ENCODE measurements around the gene MYO18B. TPM values are rescaled to one million over a fixed set of nuclear protein-coding genes. Genes with fewer than 3 reads are reported as not detected.

The MYO18B gene
- total RNA-seq, 1 donor from 2014 or later = not detected

DNA sequence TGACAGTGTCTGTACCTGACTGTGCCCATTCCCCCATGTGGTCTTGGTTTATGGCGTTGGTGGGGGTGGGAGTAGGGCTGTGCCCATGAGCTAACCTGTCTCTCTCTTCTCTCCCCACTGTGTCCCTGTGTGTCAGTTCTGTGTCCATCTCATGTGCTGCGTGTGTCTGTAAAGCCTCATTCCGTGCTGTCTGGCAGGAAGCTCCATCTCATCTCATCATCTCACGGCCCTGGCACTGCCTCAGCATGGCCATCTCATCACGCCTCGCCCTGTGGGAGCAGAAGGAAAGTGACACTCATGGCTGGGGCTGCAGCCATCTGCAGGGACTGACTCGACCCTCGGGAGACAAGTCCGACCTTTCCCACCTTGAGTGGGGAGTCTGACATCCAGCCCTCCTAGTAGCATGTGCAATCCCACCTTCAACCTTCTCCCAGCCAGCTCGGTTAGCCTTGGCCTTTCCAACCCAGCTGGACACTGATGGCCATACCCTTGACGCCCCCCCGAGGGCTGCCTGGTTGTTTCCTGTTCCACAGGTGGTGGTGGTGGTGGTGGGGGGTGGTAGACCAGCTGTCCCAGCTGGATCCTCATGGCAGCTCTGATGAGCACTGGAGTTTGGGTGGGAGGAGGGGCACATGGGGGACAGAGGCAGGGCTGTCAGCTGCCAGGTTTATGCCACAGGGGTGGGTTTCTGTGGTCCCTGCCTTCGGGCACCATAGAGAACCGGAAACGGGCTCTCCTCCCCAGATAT lies 19.0 kb downstream of the MYO18B start:
- peak; percentile 43 for FAIRE-seq
- DNase-seq (ENCODE audit: low read depth) = no peak
- Histone ChIP-seq H3K27me3 (ENCODE audit: control insufficient read depth, insufficient read depth, low read length) (no peaks in the 10 kb centered on the region), H3K4me3 (ENCODE audit: low read depth, low read length) (no peak overlapping the region), H3K36me3 (ENCODE audit: control insufficient read depth, insufficient read depth, low read length) (no peaks in the 10 kb centered on the region)
- no peak for TF ChIP-seq CTCF (IDR thresholded peaks at IDR 0.05; ENCODE audit: insufficient read depth, low read length, severe bottlenecking)

DNA sequence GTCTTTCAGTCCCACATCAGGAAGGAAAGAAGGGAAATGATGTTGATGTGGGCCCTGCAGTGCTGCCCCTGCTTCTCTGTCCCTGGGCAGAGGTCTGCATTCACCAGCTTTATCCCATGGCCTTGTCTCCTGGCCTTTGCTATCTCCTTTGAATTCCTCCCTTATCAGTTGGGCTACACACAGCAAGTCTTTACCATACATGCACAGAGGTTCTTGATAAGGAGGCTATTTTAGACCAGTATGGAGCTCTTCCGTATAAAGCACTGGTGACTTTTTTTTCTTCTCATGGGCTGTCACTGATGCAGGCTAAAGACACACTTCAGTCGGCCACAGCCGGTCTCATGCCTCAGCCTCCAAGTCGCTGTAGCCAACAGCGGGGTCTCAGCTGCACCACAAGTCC lies 20.2 kb downstream of the MYO18B start:
- DNase-seq (ENCODE audit: low read depth) = no peak
- Histone ChIP-seq H3K36me3 (ENCODE audit: control insufficient read depth, insufficient read depth, low read length) (no peaks in the 10 kb centered on the region), H3K27me3 (ENCODE audit: control insufficient read depth, insufficient read depth, low read length) (no peaks in the 10 kb centered on the region), H3K4me3 (ENCODE audit: low read depth, low read length) (no peak overlapping the region)
- no peak for TF ChIP-seq CTCF (IDR thresholded peaks at IDR 0.05; ENCODE audit: insufficient read depth, low read length, severe bottlenecking)
- FAIRE-seq = no peak

- FAIRE-seq = peak; percentile 73
- TF ChIP-seq CTCF (IDR thresholded peaks at IDR 0.05; ENCODE audit: insufficient read depth, low read length, severe bottlenecking) = no peak
These were observed 21.3 kb downstream of the MYO18B start for GRCh38 chr22:25763239-25763777.

GRCh38 chr22:25764270-25765015 lies 22.5 kb downstream of the MYO18B start:
- DNase-seq (ENCODE audit: low read depth) = no peak
- Histone ChIP-seq H3K36me3 (ENCODE audit: control insufficient read depth, insufficient read depth, low read length) (no peaks in the 10 kb centered on the region), H3K27me3 (ENCODE audit: control insufficient read depth, insufficient read depth, low read length) (no peaks in the 10 kb centered on the region), H3K4me3 (ENCODE audit: low read depth, low read length) (no peak overlapping the region)
- no peak for FAIRE-seq
- peak; percentile 5 for TF ChIP-seq CTCF (IDR thresholded peaks at IDR 0.05; ENCODE audit: insufficient read depth, low read length, severe bottlenecking)

More at GRCh38 chr22:25763239-25763777, 21.3 kb downstream of the MYO18B start:
- H3K36me3 ChIP-seq (ENCODE audit: control insufficient read depth, insufficient read depth, low read length) = no peaks in the 10 kb centered on the region
- no peak overlapping the region for H3K4me3 ChIP-seq (ENCODE audit: low read depth, low read length)
- no peaks in the 10 kb centered on the region for H3K27me3 ChIP-seq (ENCODE audit: control insufficient read depth, insufficient read depth, low read length)
- DNase-seq (ENCODE audit: low read depth) = peak; percentile 17

GRCh38 chr22:25765016-25765367 lies 23.0 kb downstream of the MYO18B start:
- DNase-seq (ENCODE audit: low read depth) = no peak
- FAIRE-seq = no peak
- Histone ChIP-seq H3K27me3 (ENCODE audit: control insufficient read depth, insufficient read depth, low read length) (no peaks in the 10 kb centered on the region), H3K36me3 (ENCODE audit: control insufficient read depth, insufficient read depth, low read length) (no peaks in the 10 kb centered on the region), H3K4me3 (ENCODE audit: low read depth, low read length) (no peak overlapping the region)
- no peak for TF ChIP-seq CTCF (IDR thresholded peaks at IDR 0.05; ENCODE audit: insufficient read depth, low read length, severe bottlenecking)

All from bronchial epithelial cell (primary cell).